ENCODE results near the gene CDC26.

GRCh38 chr9:113274474-113275156 is 757 bp downstream of the CDC26 start:
- TF ChIP-seq POLR2AphosphoS5 (IDR thresholded peaks at IDR 0.05; ENCODE audit: low read depth, low read length) (no peak), TAF1 (IDR thresholded peaks at IDR 0.05; ENCODE audit: low read depth, low read length) (no peak)
